Stimulated activated CD4-positive, alpha-beta T cell treated with anti-CD3 and anti-CD28 coated beads, Interleukin-15, amount 100 ng/mL, for 24 hours (primary cell): ENCODE data around the gene SIX5.

ENCODE experiments used
- DNase-seq: peaks from one replicate; pipeline ENCODE4 v3.0.0-alpha.2; 2020

The SIX5 gene

GRCh38 chr19:45792470-45793177 lies 23.6 kb upstream of the SIX5 start, which contains the start of gene DMWD:
Gene DMWD (minus strand): TSS chr19:45792845. CDS start chr19:45792756, 89 bp downstream.
- peak; percentile 100 for DNase-seq

GRCh38 chr19:45791744-45792469 lies 22.9 kb upstream of the SIX5 start:
- peak; percentile 31 for DNase-seq

GRCh38 chr19:45790942-45791341 lies 21.9 kb upstream of the SIX5 start:
- DNase-seq: peak; percentile 44

DNA sequence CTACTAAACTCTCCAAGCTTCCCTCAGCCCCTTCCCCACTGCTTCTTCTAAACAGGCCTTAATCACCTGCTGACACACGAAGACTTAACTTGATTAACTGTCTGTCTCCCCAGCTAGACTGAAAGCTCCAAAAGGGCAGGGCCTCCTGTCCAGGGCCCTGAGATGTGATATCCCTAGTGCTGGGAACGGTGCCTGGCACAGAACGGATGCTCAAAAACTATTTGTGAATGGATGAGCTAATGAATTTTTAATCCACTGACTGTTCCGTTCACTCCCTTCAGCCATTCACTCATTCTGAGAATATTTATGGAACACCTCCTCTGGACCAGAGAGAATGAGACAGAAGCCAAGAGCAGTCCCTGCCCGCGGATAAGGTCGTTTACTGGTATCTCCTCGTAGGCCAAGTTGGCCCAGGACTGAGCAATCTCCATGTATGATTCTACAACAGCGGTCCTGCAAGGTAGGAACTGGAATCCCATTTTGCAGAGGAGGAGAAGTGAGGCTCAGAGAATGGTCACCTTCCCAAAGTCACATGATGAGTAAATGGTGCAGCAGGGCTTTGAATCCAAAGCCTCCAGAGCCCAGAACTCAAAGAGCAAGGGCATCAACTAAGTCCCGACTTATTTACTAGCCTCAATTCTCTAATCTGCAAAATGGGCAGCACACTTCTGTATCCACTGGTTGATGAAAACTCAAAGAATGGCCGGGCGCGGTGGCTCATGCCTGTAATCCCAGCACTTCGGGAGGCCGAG lies 20.2 kb upstream of the SIX5 start:
- DNase-seq: no peak

DNA sequence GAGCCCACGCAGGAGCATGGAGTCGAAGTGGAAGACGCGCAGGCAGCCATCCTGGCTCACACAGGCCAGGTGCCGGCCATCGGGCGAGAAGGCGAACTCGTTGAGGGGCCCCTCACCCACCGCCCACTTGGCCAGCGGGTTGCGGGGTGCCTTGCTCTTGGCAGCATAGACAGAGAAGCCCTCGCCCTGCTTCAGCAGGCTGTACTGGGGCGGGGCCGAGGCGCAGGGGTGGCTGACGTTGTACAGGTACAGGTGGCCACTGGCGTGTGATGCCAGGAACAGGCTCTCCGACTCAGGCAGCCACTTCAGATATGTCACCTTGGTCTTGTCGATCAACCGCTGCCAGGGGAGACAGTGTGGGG lies 17.5 kb upstream of the SIX5 start:
- no peak for DNase-seq

DNA sequence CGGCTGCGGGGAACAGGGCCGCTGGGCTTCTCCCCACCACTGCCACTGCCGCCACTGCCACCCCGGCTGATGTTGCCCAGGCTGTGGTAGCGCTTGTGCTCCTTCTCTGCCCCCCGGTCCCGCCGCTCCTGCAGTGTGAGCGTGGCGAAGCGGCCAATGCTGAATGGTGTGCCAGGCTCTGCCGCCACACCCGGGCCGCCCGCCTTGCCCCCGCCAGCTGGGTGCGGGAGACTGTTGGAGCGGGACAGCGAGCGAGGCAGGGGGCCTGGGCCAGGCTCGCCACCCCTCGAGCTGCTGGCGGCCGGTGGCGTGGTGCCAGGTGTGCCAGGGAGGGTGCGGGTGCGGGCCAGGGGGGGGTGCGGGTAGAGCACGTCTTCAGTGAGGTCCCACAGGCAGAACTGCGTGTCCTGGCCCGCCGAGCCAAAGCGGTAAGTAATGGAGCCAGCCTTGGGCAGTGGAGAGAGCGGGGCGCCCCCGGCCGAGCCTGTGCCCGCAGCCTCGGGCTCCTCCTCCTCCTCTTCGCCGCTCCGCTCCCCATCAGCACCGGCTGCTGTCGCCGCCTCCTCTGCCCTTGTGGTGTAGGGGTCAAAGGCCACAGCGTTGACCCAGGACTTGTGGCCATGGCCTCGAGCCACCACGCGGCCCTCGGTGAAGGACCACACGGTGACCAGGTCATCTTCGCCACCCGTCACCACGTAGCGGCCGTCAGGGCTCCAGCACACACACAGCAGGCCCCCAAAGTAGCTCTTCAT lies 16.9 kb upstream of the SIX5 start:
- no peak for DNase-seq

DNA sequence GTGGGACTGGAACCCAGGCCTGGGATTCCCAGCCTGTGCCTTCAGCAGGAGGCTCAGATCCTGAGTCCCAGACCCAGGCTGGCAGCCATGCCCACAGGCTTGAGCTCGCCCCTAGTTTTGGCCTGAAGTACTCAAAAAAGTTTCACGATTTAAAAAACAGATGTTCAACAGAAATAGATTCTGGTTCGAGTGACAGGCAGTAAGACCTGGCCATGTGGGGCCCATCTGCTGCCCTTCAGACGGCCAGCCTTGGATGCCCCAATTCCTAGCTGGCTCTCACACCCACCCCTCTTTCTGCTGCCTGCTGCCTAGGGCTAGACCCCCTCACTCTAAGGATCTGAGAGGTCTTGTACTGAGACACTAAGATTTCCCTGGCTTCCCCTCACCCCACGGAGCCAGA lies 16.0 kb upstream of the SIX5 start:
- DNase-seq: no peak

DNA sequence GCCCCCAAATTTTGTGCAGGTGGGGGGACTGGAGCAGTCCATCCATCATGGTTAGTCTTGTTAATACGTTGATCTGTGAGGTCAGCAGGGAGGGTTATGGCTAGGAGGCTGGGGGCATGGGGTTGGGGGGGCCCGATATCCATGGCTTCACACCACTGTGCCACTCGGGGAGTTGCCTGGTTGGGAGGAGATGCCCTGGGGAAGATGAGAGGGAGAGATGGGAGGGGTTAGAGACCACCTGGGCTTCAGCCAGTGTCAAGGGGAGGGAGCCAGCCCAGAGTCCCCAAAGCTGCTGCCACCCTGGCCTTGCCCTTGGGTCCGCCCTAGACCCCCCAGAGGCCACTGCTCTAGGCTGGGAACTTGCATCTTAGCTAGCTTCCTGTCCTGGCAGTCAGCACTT lies 15.0 kb upstream of the SIX5 start:
- no peak for DNase-seq

- no peak for DNase-seq
Observed at GRCh38 chr19:45782820-45783785, 14.1 kb upstream of the SIX5 start.

DNA sequence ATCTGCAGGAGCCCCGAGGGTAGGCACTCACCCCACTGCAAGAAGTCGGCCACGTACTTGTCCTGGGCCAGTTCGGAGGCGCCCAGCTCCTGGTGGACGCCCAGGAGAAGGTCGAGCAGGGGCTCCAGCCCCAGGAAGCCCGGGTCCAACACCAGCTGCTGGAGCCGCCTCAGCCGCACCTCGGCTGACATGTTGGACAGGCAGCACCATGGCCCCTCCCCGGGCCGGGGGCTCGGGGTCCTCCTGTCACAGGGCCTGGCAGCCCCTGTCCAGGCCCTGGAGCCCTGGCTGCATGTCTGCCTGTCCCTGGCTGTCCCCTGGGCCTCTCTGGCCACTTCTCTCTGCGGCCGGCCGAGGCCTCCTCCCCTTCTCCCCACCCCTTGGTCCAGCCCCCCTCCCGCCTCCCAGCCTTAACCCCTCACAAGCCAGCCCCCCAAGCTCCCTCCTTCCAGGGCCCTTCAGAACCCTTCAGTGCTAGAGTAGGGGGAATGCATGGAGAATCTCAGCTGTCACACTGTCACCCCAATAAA lies 13.2 kb upstream of the SIX5 start, which contains the start of gene DMPK:
Gene DMPK, minus strand, starts transcription at position 329 of the 530 bp plus-strand sequence. Its CDS starts 138 bp downstream, at position 191.
- DNase-seq: no peak

DNA sequence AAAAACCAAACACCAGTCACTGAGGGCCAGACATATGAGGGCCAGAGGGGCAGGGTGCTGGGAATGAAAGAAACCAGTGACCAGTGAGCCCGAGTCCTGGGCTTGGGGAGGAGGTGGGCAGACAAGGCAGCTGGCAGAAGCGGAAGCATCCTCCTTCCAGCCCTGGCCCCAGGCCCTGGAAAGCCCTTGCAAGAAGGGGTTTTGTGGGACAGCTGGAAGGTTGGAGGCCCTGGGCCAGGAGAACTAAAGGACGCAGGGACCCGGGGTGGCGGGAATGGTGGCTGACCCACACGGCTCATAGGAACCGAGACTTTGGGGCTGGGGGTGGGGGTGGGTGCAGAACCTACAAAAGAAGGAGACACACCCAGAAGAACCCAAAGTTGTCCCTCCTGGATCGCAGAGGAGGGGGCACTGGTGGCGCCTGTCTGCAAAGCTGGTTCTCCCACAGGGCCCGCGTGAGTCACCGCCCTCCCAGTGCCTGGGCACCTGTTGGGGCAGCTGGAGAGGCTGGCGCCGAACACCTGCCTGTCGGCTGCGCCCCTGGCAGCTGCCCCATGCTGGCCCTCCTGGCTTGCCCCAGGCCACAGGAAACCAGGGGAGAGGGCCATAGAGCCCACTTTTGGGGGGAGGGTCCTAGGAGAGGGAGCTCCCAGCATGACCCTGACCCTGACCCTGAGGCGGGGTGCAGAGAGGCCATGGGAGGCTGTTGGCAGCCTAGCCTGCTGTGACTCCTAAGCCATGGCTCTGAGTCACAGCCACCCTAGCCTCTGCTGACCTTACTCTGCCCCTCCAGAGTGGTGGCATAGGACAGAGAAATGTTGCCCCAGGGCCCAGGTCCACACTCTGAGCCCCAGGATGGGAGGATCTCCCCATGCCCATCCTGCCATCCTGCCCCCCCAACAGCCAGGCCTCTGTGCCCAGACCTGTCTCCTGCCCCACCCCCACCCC lies 12.4 kb upstream of the SIX5 start:
- no peak for DNase-seq

- no peak for DNase-seq
Observed at GRCh38 chr19:45780448-45781213, 11.6 kb upstream of the SIX5 start.

- no peak for DNase-seq
Observed at GRCh38 chr19:45780146-45780447, 11.0 kb upstream of the SIX5 start.

GRCh38 chr19:45779231-45780145 lies 10.4 kb upstream of the SIX5 start:
- DNase-seq: peak; percentile 94

- no peak for DNase-seq
Observed at GRCh38 chr19:45778010-45778661, 9.1 kb upstream of the SIX5 start.

GRCh38 chr19:45777395-45777961 lies 8.4 kb upstream of the SIX5 start:
- DNase-seq: no peak

- DNase-seq: no peak
Observed at GRCh38 chr19:45774765-45775164, 5.7 kb upstream of the SIX5 start.

GRCh38 chr19:45773384-45773783 lies 4.3 kb upstream of the SIX5 start:
- DNase-seq: no peak
